HepG2 (cell line): ENCODE results near the gene SOX12. TPM values are rescaled to one million over a fixed set of nuclear protein-coding genes. Genes with fewer than 3 reads are reported as not detected.
A peak's percentile ranks its signal among the peaks of the same experiment; 100 is the strongest.

Experiments
- CCDC6 ChIP-seq: sonication (generic); formaldehyde crosslinking; IDR thresholded peaks from 2 replicates; pipeline ENCODE4 v1.8.1; 2022; ENCODE audit warnings: mild to moderate bottlenecking, missing genetic modification reagents, moderate library complexity
- CSRNP2 ChIP-seq: sonication (generic); formaldehyde crosslinking; conservative IDR thresholded peaks from 2 replicates; pipeline ENCODE4 v1.8.0; 2022; ENCODE audit warnings: low read depth, missing genetic modification reagents
- GATAD1 ChIP-seq: IDR thresholded peaks from 2 replicates; pipeline ENCODE4 v1.6.1; 2016; ENCODE audit warnings: missing genetic modification reagents, missing compliant biosample characterization
- GATAD2A ChIP-seq: IDR thresholded peaks from 2 replicates; pipeline ENCODE4 v1.6.1; 2016
- HNF4G ChIP-seq, 2 experiments: sonication (generic) in 1 of 2; formaldehyde crosslinking in 1 of 2; IDR thresholded peaks; 2 replicates each; pipeline versions ENCODE4 v1.4.0 to v1.6.1; 2011 to 2020; ENCODE audit warnings: borderline replicate concordance in 2 of 2, low read depth in 2 of 2, mild to moderate bottlenecking in 2 of 2, low read length in 1 of 2, missing genetic modification reagents in 1 of 2, moderate library complexity in 1 of 2
- IRF9 ChIP-seq: sonication (generic); formaldehyde crosslinking; IDR thresholded peaks from 2 replicates; pipeline ENCODE4 v1.8.0; 2022; ENCODE audit warnings: missing genetic modification reagents, mild to moderate bottlenecking, borderline replicate concordance
- KLF6 ChIP-seq: IDR thresholded peaks from 2 replicates; pipeline ENCODE4 v1.8.0; 2016; ENCODE audit warnings: missing biosample characterization, missing genetic modification reagents
- MAFK ChIP-seq, 2 experiments: IDR thresholded peaks in 1 of 2; conservative IDR thresholded peaks in 1 of 2; 2 replicates each; pipeline ENCODE4 v1.6.1; 2011; ENCODE audit warnings: improper control_type of control experiment in 2 of 2, low read length in 2 of 2
- PAWR ChIP-seq: sonication (generic); formaldehyde crosslinking; IDR thresholded peaks from 2 replicates; pipeline ENCODE4 v1.4.0; 2020; ENCODE audit warnings: missing genetic modification reagents, mild to moderate bottlenecking, borderline replicate concordance
- RFX5 ChIP-seq: IDR thresholded peaks from 2 replicates; pipeline ENCODE4 v1.6.1; 2011; ENCODE audit warnings: low read depth, low read length, improper control_type of control experiment
- SCMH1 ChIP-seq: sonication (generic); formaldehyde crosslinking; IDR thresholded peaks from 2 replicates; pipeline ENCODE4 v1.9.0; 2021; ENCODE audit warnings: missing genetic modification reagents, mild to moderate bottlenecking, borderline replicate concordance
- SOX5 ChIP-seq: IDR thresholded peaks from 2 replicates; pipeline ENCODE4 v1.6.1; 2016; ENCODE audit warnings: borderline replicate concordance
- SRSF1 ChIP-seq: fragments of 200-400 bp; formaldehyde crosslinking; optimal IDR thresholded peaks from 2 replicates; pipeline ENCODE3; 2017; ENCODE audit warnings: mild to moderate bottlenecking, low read depth, low read length, moderate library complexity
- ZBTB8A ChIP-seq: sonication (generic); formaldehyde crosslinking; IDR thresholded peaks from 2 replicates; pipeline ENCODE4 v1.4.0; 2020; ENCODE audit warnings: mild to moderate bottlenecking, low read depth, missing genetic modification reagents, borderline replicate concordance
- ZFX ChIP-seq: sonication (generic); formaldehyde crosslinking; IDR thresholded peaks from 2 replicates; pipeline ENCODE4 v1.4.0; 2020; ENCODE audit warnings: mild to moderate bottlenecking, low read depth, missing genetic modification reagents, moderate library complexity
- ZGPAT ChIP-seq: IDR thresholded peaks from 2 replicates; pipeline ENCODE4 v1.6.1; 2016; ENCODE audit warnings: mild to moderate bottlenecking
- ZMYM2 ChIP-seq: sonication (generic); formaldehyde crosslinking; IDR thresholded peaks from 2 replicates; pipeline ENCODE4 v1.8.0; 2022; ENCODE audit warnings: mild to moderate bottlenecking, missing genetic modification reagents
- ZMYM3 ChIP-seq: sonication (generic); formaldehyde crosslinking; IDR thresholded peaks from 2 replicates; pipeline ENCODE4 v1.5.1; 2020; ENCODE audit warnings: mild to moderate bottlenecking, missing genetic modification reagents
- ZNF17 ChIP-seq: sonication (generic); formaldehyde crosslinking; IDR thresholded peaks from 2 replicates; pipeline ENCODE4 v1.5.0; 2020; ENCODE audit warnings: mild to moderate bottlenecking, missing genetic modification reagents
- ZNF180 ChIP-seq: sonication (generic); formaldehyde crosslinking; IDR thresholded peaks from 2 replicates; pipeline ENCODE4 v1.4.0; 2020; ENCODE audit warnings: low read depth, missing genetic modification reagents, borderline replicate concordance
- ZNF280D ChIP-seq: sonication (generic); formaldehyde crosslinking; IDR thresholded peaks from 2 replicates; pipeline ENCODE4 v1.5.1; 2020; ENCODE audit warnings: mild to moderate bottlenecking, missing genetic modification reagents
- ZNF557 ChIP-seq: sonication (generic); formaldehyde crosslinking; IDR thresholded peaks from 2 replicates; pipeline ENCODE4 v1.4.0; 2020; ENCODE audit warnings: missing genetic modification reagents
- polyA plus RNA-seq, 8 experiments: library from polyadenylated mRNA; depleted of rRNA in 3 of 8; stranded (reverse) in 7 of 8; unstranded in 1 of 8; fragments of >200 nt; fragmentation: Illumina TruSeq in 4 of 8; extraction: Trizol in 4 of 8; gene quantifications; 2 replicates each; pipeline versions ENCODE4 v1.2.1 to v1.2.3, GENCODE V29; 2011 to 2016; ENCODE audit warnings: low read depth in 4 of 8, missing spikeins in 1 of 8, mixed read lengths in 1 of 8; ENCODE audit not compliant: insufficient read depth in 1 of 8
- total RNA-seq, 5 experiments: library from RNA; depleted of rRNA; stranded (reverse); fragments of >200 nt; fragmentation: Illumina TruSeq; extraction: Trizol; gene quantifications; 2 replicates each; pipeline ENCODE4 v1.2.3, GENCODE V29; 2016; ENCODE audit warnings: low read depth in 1 of 5

The SOX12 gene
- total and polyA plus RNA-seq, 2 of the 13 experiments (the other 11 are each of a cell fraction or from before 2014, with no cell fraction given): 10.0 to 18.7 TPM

- TF ChIP-seq IRF9 (CRISPR knock-in tag): no peak
- no peak; the same call in 1 of the 2 replicates for TF ChIP-seq ZNF280D (CRISPR knock-in tag)
- TF ChIP-seq GATAD1: peak; percentile 13; the same call in 1 of the 2 replicates
- peak; percentile 63 for TF ChIP-seq GATAD2A (CRISPR knock-in tag)
- TF ChIP-seq SOX5 (CRISPR knock-in tag): no peak
- TF ChIP-seq ZNF17 (CRISPR knock-in tag): no peak
- no peak for TF ChIP-seq ZMYM2 (CRISPR knock-in tag)
- TF ChIP-seq PAWR: no peak
- TF ChIP-seq ZGPAT (CRISPR knock-in tag): peak; percentile 9; the same call in 1 of the 2 replicates
- no peak for TF ChIP-seq ZNF557
- no peak for TF ChIP-seq SRSF1
- TF ChIP-seq KLF6: 0 out of 2 replicates have a peak, but pooled peaks have one; percentile 57
- TF ChIP-seq CCDC6 (CRISPR knock-in tag): no peak
- no peak for TF ChIP-seq MAFK (conservative IDR thresholded peaks at IDR 0.05 in 1 of 2, IDR thresholded peaks at IDR 0.05 in 1 of 2; ENCODE audit: low read length in 2 of 2)
- peak; percentile 92 for TF ChIP-seq RFX5
- no peak for TF ChIP-seq CSRNP2
- TF ChIP-seq ZFX (CRISPR knock-in tag): peak; percentile 24; the same call in 1 of the 2 replicates
- TF ChIP-seq ZBTB8A (CRISPR knock-in tag): no peak
- TF ChIP-seq ZMYM3 (CRISPR knock-in tag): no peak
- no peak for TF ChIP-seq ZNF180 (CRISPR knock-in tag)
- no peak for TF ChIP-seq SCMH1 (CRISPR knock-in tag)
- no peak for TF ChIP-seq HNF4G (IDR thresholded peaks at IDR 0.05; ENCODE audit: borderline replicate concordance, low read depth, low read length)
- TF ChIP-seq HNF4G (CRISPR knock-in tag; IDR thresholded peaks at IDR 0.05; ENCODE audit: borderline replicate concordance, low read depth): no peak
Observed at GRCh38 chr20:373171-373890, 48.0 kb downstream of the SOX12 start (continued).
